COLO829 (cell line): ENCODE data around the gene DPF1.

ENCODE experiments used
- DNase-seq: peaks from one replicate; pipeline ENCODE4 v3.0.0; 2012; ENCODE audit warnings: low spot score

Gene DPF1

GRCh38 chr19:38197937-38198704 is 25.9 kb downstream of the DPF1 start:
- no peak for DNase-seq

GRCh38 chr19:38196948-38197656 is 26.9 kb downstream of the DPF1 start:
- no peak for DNase-seq

GRCh38 chr19:38196245-38196837 is 27.7 kb downstream of the DPF1 start:
- DNase-seq, result no peak

DNA sequence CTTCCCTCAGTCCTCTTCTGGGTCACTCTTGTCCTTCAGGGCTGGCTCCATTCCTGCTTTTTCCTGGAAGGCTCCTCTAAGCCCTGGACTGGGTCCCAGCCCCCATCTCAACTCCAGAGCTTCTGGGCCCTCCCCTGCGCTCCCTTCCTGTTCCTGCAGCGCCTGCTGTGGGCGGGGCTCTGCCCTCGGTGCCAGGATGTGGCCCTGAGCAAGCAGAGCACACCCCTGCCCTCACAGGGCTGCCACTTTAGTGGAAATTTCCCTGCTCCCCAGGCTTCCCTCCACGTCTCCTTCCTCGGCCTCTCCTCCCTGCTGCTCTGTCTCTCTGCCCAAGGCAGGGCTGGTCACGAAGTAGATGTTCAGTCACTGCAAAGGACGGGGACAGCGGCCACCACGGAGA is 28.8 kb downstream of the DPF1 start:
- no peak for DNase-seq

GRCh38 chr19:38194061-38194701 is 29.8 kb downstream of the DPF1 start:
- DNase-seq, result no peak

GRCh38 chr19:38193445-38193844 is 30.6 kb downstream of the DPF1 start:
- DNase-seq, result no peak

DNA sequence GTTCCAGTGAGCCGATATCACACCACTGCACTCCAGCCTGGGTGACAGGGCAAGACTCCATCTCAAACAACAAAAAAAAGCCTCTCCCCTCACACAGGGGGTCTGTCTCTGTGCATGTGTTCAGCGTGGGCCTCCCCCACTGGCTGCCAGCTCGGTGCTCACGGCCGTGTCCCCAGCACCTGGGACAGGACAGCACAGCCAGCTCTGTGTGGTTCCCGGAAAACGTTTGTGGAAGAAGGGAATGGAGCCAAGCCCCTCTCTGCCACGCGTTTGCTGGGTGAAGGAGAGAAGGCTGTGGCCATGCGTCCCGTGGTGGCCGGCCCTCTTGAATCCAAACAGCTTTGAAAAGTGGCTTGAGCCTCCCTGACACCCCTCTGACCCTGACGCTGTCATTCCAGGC is 32.3 kb downstream of the DPF1 start:
- no peak for DNase-seq

DNA sequence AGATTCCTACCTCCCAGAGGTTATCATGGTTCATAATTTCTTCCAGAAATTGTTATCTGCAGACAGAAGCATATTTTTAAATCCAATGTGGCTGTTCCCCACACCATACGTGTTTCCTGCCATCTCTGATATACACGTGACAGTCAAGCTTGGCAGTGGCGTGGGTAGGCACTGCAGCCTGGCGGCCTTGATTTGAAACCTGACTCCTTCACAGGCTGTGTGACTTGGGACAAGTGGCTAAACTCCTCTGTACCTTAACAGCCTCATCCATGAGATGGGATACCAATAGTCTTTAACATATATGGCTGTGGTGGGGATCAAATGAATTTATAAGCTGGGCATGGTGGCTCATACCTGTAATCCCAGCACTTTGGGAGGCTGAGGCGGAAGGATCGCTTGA is 33.2 kb downstream of the DPF1 start:
- no peak for DNase-seq

DNA sequence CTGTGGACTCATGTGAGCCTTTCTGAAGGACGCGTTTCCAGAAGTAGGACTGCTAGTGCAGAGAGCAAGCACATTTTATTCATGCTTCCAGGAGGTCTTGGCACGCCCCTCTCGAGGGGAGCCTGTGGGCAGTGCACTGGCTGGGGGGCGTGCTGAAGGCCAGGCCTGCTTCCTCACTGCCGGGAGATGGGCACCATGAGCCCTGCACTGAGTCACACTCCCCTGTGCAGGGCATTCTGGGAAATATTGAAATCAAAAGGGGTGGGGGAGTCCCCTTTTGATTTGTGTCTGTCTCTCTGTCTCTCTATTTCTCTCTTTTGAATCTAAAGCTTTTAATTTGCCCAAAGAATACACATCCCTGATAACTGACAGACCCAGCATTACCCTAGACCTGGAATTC is 34.0 kb downstream of the DPF1 start:
- no peak for DNase-seq

DNA sequence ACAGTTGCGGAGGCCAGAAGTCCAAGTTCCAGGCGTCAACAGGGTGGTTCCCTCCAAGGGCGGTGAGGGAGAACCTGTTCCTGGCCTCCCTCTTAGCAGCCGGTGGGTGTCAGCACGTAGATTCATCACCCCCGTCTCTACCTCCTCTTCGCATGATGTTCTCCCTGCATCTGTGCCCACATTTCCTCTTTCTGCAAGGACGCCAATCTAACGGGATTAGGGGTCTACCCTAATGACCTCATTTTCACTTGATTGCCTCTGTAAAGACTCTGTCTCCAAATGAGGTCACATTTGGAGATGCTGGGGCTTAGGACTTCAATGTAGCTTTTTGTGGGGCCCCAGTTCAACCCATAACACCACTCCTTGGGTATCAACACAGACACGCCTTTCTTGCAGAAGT is 38.5 kb downstream of the DPF1 start:
- DNase-seq, result no peak

DNA sequence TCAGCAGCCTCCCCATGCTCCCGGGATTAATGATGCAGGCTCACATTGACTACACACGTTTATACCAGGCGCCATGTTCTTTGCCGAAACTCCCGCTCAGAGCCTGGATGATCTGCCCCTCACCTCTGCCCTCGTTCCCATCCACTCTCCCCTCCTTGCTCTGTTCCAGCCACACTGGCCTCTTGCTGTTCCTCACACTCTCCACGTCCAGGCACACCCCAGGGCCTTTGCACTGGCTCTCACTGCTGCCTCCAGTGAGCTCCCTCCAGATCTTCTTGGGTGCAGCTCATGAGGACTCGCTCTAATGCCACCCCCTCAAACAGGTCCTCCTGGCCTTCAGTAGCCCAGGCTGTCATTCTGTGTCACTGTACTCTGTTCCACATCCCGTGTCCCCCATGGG is 39.2 kb downstream of the DPF1 start:
- DNase-seq, result no peak

DNA sequence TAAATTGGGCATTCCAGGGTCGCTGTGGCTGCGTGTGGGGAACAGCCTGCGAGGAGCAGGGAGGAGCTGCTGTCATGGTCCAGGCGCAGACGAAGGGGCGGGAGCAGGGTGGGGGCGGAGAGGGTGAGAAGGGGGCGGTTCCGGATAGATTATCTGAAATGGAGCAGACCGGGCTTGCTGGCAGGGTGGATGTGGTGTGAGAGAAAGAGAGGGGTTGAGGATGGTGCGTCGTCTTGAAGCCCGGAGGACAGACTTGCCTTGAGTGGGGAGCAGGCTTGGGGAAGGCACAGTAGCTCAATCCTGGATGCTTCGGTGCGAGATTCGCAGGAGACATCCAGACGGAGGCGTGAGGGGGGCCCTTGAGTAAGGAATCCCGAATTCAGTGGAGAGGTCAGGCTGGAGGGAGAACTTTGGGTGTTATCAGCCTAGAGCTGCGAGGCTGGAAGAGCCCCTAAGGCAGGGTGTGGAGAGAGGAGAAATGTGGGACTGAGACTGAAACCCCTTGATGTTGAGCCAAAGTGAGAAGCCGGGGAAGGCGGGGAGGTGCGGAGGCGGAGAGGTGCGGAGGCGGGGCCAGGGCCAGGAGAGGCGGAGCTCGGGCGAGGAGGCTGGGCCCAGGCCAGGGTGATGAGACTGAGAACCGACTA is 40.6 kb downstream of the DPF1 start:
- DNase-seq, result no peak

GRCh38 chr19:38182536-38183210 is 41.3 kb downstream of the DPF1 start:
- DNase-seq, result no peak

DNA sequence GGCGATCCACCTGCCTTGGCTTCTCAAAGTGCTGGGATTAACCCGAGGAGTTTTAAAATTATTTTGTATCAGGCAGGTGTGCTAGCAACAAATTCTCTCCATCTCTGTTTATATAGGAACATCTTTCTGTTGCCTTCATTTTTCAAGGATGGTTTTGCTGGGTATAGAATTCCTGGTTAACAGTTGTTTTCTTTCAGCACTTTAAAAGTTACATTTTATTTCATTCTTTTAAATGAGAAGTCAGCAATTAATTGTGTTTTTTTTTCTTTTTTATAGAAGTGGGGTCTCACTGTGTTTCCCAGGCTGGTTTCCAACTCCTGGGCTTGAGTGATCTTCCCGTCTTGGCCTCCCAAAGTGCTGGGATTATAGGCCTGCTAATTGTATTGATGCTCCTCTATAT is 44.0 kb downstream of the DPF1 start:
- DNase-seq, result no peak

DNA sequence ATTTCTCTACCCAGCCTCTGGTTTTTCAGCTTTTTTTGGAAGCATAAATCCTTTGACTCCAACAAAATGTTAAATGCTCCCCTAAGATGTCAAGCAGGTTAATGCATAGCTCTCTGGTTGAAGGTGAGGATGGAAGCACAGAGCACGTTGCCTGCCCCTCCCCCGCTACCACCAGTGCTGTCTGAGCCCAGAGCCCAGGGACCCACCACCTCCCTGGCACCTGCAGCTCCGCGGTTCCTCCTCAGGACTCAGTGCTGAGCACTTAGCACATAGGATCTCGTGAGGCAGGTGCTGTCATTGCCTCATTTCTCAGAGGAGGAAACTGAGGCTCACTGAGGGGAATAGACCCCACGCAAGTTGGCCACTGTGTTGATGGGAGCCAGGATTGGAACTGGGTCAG is 48.6 kb downstream of the DPF1 start:
- DNase-seq, result no peak

DNA sequence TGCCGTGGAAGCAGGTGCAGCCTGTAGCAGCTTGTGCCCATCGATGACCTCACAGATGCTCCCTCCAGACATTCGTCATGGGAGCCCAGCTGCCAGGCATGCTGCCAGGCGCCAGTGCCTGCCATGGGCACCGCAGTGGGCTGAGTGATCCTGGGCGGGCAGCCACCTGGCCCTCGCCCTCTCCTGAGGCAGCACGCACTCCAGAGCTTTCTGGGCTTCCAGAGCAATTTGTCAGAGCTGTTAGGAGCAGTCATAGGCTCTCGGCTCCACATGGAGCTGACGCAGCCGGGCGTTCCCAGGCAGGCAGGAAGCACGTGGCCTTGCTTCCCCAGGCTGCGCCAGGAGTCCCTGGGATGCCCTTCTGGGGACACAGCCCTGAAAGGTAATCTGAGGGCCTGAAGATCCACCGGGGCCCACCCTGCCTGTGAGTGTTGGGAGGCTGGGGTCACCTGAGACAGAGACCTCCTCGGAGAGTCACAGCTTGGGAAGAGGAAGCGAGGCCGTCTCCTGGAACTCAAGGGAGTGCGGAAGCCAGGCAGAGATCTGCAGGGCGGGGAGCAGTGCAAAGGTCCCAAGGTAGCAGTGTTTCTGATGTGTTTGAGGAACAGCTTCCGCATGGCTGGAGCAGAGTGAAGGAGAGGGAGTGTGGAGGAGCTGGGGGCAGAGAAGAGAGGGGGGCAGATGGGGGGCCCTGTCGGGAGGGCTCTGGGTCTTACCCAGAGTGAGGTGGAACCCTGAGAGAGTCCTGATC is 50.6 kb downstream of the DPF1 start:
- no peak for DNase-seq

GRCh38 chr19:38172001-38172400 is 52.0 kb downstream of the DPF1 start:
- no peak for DNase-seq

DNA sequence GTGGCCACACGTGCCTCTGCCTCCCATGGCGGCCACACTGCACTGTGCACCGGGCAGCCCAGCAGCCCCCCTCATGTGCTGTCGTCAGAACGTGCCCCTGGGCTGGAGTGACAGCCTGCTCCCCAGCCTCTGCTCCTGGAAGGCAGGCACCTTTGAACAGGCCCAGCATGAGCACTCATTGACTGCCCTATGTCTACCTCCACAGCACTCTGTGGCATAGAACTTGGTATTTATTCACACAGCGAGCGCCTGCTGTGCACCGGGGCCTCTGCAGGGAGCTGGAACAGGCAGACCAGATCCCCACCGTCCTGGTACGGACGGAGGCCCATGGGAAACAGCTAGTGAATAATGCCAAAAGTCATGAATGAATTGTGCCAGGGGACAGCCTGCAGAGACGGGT is 53.7 kb downstream of the DPF1 start:
- DNase-seq, result no peak

DNA sequence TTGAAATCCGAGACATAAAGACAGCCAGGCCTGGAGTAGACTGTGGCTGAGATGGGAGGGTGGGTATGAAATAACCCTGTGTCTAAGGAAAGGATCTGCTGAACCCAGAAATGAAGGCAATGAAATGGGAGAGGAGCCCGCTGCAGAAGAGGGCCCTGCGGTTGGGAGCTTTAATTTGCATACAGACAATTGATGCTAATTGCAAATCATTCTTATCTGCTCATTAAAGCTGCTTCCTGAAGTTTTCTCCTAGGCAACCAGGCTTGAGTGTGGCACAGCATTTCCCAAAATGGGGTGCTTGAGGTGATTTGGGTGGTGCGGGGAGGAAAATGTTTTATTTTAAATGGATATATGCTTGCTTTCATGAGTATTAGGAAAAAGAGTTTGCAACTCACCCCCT is 55.4 kb downstream of the DPF1 start:
- no peak for DNase-seq

GRCh38 chr19:38165335-38165734 is 58.7 kb downstream of the DPF1 start:
- no peak for DNase-seq

- no peak for DNase-seq
Observed at GRCh38 chr19:38164526-38164925, 59.5 kb downstream of the DPF1 start.
